BE2C (cell line): ENCODE data around the gene COQ8A.

Source experiments
- DNase-seq: peaks from one replicate; pipeline ENCODE4 v3.0.0-alpha.2; 2020
- H3K27me3 ChIP-seq: fragments of 250-450 bp; sonication (Bioruptor Pico); 2 replicates; pipeline ENCODE4 v1.5.1; 2020; ENCODE audit warnings: mild to moderate bottlenecking
- H3K36me3 ChIP-seq: fragments of 250-450 bp; sonication (Bioruptor Pico); 2 replicates; pipeline ENCODE4 v1.5.1; 2020; ENCODE audit warnings: mild to moderate bottlenecking
- H3K4me1 ChIP-seq: fragments of 250-450 bp; sonication (Bioruptor Pico); 2 replicates; pipeline ENCODE4 v1.5.1; 2020
- H3K4me3 ChIP-seq: 2 replicates; pipeline ENCODE4 v1.5.1; 2011; ENCODE audit warnings: low read depth, low read length
- H3K9me3 ChIP-seq: fragments of 250-450 bp; sonication (Bioruptor Pico); 2 replicates; pipeline ENCODE4 v1.5.1; 2020
- CTCF ChIP-seq: IDR thresholded peaks from 2 replicates; pipeline ENCODE4 v1.5.1; 2012; ENCODE audit warnings: mild to moderate bottlenecking, low read depth, low read length

Gene COQ8A

GRCh38 chr1:226985239-226985838 is 45.2 kb downstream of the COQ8A start:
- peaks cover 50% of the 10 kb centered on the region for H3K36me3 ChIP-seq
- no peak for DNase-seq
- H3K27me3 ChIP-seq = no peaks in the 10 kb centered on the region
- H3K4me1 ChIP-seq = no peaks in the 10 kb centered on the region; the same call in 1 of the 2 replicates
- H3K4me3 ChIP-seq = no peak overlapping the region
- no peak for TF ChIP-seq CTCF
- H3K9me3 ChIP-seq = no peaks in the 10 kb centered on the region

GRCh38 chr1:226985839-226986463 is 45.9 kb downstream of the COQ8A start:
- Histone ChIP-seq H3K9me3 (no peaks in the 10 kb centered on the region), H3K27me3 (no peaks in the 10 kb centered on the region), H3K4me1 (no peaks in the 10 kb centered on the region; the same call in 1 of the 2 replicates), H3K36me3 (peaks cover 50% of the 10 kb centered on the region), H3K4me3 (no peak overlapping the region)
- DNase-seq = no peak
- TF ChIP-seq CTCF = no peak

- Histone ChIP-seq H3K4me3 (no peak overlapping the region), H3K36me3 (peaks cover 50% of the 10 kb centered on the region), H3K27me3 (no peaks in the 10 kb centered on the region), H3K4me1 (no peaks in the 10 kb centered on the region; the same call in 1 of the 2 replicates), H3K9me3 (no peaks in the 10 kb centered on the region)
- DNase-seq = no peak
- TF ChIP-seq CTCF = no peak
These were observed 46.5 kb downstream of the COQ8A start for GRCh38 chr1:226986496-226987178.

GRCh38 chr1:226987179-226987536 is 47.1 kb downstream of the COQ8A start:
- no peak for DNase-seq
- no peaks in the 10 kb centered on the region; the same call in 1 of the 2 replicates for H3K4me1 ChIP-seq
- no peak overlapping the region for H3K4me3 ChIP-seq
- no peaks in the 10 kb centered on the region for H3K9me3 ChIP-seq
- H3K36me3 ChIP-seq = peaks cover 46% of the 10 kb centered on the region
- H3K27me3 ChIP-seq = no peaks in the 10 kb centered on the region
- no peak for TF ChIP-seq CTCF

GRCh38 chr1:226987623-226988333 is 47.7 kb downstream of the COQ8A start:
- no peaks in the 10 kb centered on the region for H3K9me3 ChIP-seq
- H3K36me3 ChIP-seq = peaks cover 42% of the 10 kb centered on the region
- no peak for TF ChIP-seq CTCF
- no peaks in the 10 kb centered on the region; the same call in 1 of the 2 replicates for H3K4me1 ChIP-seq
- no peak overlapping the region for H3K4me3 ChIP-seq
- DNase-seq = no peak
- no peaks in the 10 kb centered on the region for H3K27me3 ChIP-seq
